MV-4-11 (cell line): ENCODE measurements around the gene CCDC192.
"Not testable (repeated sequence)": the region's sequence is repeated elsewhere in the genome, so short reads cannot be mapped to it uniquely, and the experiment has no call there.

Experiments used
- DNase-seq: peaks from one replicate; lab custom pipeline; 2025; lab: John Stamatoyannopoulos, UW

The CCDC192 gene

GRCh38 chr5:127699416-127699815 lies 3.8 kb upstream of the CCDC192 start:
- no peak for DNase-seq

DNA sequence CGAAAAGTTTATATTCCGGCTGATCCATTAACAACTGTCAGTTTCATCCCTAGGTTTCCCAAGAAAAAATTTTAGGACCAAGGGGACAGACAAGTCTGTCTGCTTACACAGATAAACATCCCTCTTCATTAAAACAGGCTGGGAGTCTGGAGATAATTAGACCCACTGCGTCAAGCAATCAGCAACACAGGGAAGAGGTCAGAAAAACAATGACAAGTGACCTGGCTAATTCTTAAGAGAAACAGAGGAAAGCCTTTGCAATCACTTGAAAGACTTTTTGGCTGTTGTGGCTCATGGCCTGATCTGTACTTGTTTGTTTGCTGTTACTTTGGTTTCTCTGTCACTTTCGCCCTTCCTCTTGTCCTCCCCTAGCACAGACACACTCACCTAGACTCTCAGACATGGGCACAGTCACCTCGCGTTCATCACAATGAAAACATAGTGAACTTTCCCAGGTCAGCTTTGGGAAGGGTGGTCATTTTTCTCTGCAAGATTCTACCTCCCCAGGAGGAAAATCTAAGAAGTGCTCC lies 2.9 kb upstream of the CCDC192 start:
- DNase-seq = no peak

DNA sequence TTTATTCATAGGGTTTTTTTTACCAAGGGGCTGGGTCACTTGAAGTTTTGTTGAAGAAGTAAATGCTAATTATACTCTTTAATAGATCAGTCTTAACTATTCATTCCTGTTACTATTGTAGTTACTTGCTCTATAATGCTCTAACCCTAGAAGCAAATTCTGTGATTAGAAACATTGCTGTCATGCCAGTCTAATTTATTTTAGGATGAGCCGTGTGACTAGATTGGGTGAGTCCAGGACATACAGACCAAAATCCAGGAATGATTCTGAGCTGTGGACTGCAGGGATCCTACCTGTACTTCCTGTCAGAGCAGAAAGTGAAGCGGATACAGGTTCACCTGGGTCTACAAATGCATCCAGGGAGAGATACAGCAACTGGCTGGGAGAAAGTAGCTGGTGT lies 757 bp upstream of the CCDC192 start:
- no peak for DNase-seq

DNA sequence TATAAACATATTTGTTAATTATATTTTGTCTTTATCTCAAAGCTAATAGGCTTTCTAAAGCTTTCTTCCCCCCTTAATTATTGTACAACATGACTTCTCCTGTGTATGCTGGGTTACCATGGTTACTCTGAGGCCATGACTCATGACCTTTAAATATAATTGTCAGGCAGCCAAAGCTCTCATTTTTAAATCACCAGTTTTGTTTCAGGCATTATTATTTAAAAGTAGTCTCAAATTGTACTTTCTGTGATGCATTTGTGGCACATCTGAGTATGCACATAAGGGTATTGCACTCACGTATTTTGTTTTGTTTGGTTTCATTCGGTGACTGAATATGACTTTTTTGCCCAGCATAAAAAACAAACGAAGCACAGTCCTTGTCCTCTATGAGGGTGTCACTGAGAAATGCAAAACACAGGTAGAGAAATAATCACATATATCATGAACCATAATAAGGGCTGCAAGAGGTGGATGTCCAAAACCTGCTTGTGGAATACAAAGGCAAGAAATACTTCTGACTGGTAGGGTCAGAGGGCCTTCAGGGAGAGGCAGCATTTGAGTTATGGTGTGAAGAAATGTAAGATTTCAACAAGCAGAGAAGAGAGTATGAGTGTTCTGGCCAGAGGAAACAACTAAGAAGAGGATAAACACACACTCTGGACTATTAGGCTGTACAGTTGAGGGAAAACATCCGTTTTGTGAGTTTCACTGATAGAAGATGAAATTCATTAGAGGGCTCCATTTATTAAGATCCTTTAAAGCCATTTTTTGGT lies 2.1 kb downstream of the CCDC192 start:
- peak; percentile 78 for DNase-seq

DNA sequence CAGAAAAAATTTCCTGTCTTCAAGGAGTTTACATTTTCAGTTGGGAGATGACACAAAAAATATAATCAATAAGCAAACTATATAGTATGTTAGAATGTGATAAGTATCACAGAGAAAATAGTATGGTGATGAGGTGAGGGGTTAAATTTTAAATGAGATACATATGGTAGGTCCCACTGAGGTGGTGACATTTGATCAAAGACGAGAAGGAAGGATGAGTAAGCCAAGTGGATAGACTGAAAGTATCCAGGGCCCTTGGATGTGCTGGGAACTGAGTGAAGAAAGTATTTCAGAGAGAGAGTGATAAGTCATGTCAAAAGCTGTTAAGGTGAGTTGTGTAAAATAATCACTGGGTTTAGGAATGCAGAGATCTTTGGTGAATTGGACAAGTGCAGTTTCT lies 3.5 kb downstream of the CCDC192 start:
- DNase-seq = no peak

DNA sequence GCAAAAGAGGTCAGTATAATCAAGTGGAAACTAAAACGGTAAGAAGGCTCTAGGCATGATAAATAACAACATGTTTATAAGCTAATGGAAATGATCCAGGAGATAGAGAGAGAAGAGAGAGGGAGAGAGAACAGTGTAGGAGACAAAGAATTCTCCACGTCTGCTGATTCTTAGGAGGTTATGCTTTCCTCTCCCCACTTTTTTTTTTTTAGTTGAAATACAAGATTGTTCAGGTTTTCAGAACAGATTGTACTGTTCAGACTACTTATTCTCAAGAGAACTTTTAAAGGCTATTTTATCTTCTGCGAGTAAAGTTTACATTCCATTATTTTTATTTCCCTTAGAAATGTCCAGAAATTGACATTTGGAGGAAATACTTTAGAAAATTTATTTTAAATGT lies 4.0 kb downstream of the CCDC192 start:
- no peak for DNase-seq

DNA sequence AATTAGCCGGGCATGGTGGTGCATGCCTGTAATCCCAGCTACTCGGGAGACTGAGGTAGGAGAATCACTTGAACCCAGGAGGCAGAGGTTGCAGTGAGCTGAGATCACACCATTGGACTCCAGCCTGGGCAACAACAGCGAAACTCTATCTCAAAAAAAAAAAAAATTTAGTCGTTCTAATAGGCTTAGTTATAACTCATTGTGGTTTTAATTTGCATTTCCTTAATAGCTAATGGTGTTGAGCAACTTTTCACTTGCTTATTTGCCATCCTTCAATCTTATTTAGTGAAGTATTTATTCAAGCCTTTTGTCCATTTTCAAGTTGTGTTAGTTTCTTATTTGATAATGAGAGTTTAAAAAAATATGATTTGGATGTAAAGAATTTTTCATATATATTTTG lies 9.9 kb downstream of the CCDC192 start:
- DNase-seq = not testable (repeated sequence)

DNA sequence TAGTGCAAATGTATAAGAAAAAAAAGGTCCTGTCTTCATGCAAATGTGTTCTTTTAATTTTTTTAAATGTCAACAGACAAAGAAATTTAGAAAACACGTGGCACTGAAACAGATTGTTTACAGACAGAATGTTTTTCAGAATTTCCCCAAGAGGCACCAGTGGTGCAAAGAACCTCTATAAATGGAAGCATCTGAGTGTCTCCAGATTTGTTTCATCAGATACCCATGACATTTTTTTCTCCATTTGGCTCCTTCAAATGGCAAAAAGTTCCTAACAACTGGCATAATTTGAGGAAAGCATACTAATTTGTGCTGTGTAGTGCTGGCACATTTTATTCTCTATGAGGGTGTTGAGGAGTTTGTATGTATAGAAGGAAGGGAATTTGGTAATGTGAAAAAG lies 15.0 kb downstream of the CCDC192 start:
- no peak for DNase-seq

DNA sequence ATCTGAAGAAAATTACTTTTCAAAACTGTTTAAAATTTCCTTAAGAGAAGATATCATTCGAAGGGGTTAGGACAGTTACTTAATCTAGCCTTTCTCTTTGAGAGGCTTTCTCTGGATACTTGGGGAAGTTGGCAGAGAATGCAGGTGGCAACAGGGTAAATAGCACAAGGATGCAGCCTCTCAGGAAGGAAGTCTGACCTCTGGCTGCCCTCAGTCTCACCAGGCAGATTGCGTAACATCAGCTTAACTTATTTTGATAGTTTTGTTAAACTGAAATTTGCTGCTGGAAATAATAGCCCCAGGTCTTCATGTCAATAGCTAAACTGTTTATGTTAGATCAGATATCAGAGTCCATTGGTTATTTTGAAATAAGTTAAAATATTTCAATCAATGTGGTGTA lies 20.4 kb downstream of the CCDC192 start:
- peak; percentile 82 for DNase-seq

GRCh38 chr5:127725673-127726072 lies 22.5 kb downstream of the CCDC192 start:
- DNase-seq = no peak

DNA sequence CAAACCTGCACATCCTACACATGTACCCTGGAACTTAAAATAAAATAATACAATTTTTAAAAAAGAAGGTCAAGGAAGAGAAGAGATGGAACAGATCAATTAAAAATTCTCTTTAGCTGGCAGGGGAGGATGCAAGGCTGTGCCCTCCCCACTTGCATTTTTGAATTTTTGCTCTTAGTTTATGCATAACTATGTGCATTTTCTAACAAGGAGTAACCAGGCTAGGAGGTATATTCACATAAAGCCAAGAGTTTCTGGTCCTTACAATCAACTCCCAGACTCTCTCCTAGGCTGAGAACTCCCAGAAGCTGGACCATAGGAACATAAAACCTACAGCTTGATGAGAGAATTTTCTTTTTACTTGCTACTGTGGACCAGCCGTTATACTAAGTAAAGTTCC lies 29.8 kb downstream of the CCDC192 start:
- DNase-seq = no peak

- DNase-seq = not testable (repeated sequence)
Observed at GRCh38 chr5:127739348-127739747, 36.2 kb downstream of the CCDC192 start.

DNA sequence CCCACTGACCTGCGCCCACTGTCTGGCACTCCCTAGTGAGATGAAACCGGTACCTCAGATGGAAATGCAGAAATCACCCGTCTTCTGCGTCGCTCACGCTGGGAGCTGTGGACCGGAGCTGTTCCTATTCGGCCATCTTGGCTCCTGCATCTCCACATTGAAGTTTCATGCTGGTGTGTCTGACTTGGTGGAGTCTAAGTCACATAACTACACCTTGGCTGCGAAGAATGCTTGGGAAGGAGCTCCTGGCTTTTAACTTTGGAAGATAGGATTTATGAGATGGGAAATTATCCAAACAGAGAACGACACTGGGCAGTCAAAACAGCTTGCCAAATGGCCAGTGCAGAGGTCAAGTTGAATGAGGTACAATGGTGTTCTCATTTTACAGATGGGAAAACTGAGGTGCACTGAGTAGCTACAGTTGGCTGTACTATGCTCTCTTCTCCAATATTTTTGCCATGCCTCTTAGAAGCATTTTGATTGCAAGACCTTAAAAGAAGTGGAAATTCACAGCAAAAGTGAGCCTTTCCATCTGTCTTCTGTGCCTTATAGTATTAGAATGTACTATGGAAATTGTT lies 36.7 kb downstream of the CCDC192 start:
- DNase-seq = no peak

- no peak for DNase-seq
Observed at GRCh38 chr5:127741412-127741811, 38.2 kb downstream of the CCDC192 start.

GRCh38 chr5:127744241-127744640 lies 41.0 kb downstream of the CCDC192 start:
- DNase-seq = no peak

GRCh38 chr5:127746756-127747155 lies 43.6 kb downstream of the CCDC192 start:
- peak; percentile 7 for DNase-seq

- DNase-seq = not testable (repeated sequence)
Observed at GRCh38 chr5:127752503-127753265, 49.5 kb downstream of the CCDC192 start.

DNA sequence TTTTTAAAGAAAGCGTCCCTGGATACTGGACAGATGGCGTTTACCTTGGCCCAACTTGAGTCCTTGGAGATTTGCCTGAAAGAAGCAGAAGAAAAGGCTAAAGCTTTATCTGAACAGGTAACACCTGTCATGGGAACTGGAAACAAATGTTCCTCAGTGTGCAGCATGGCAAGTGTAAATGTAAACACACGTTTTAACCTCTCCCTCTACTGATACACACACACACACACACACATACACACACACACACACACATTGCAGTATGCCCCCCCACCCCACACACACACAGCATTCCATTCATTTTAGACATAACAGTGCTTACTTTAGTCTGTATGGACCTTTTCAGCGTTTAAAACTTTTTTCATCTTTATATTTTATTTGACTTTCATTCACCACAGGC lies 51.1 kb downstream of the CCDC192 start:
- DNase-seq = no peak

- no peak for DNase-seq
Observed at GRCh38 chr5:127754706-127755105, 51.5 kb downstream of the CCDC192 start.

DNA sequence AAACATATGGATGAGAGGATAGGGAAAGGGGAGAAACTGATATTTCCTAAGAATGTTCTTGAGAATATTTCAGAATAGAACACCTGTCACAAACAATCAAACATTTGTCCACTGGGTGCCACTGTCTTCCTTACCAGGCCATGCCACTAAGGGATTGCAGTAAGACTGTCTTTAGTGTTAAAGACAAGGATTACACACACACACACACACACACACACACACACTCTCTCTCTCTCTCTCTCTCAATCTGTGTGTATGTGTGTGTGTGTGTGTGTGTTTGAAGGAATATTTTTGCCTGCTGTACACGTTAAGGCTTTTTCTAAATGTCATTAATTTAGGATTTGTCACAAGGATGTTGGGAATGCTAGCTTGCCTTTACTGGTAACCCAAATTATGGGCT lies 54.4 kb downstream of the CCDC192 start:
- DNase-seq = peak; percentile 53

GRCh38 chr5:127758766-127759283 lies 55.6 kb downstream of the CCDC192 start:
- DNase-seq = no peak

GRCh38 chr5:127761869-127762268 lies 58.7 kb downstream of the CCDC192 start:
- DNase-seq = no peak

GRCh38 chr5:127762412-127762811 lies 59.2 kb downstream of the CCDC192 start:
- no peak for DNase-seq
